22Rv1 (cell line): ENCODE measurements around the gene UACA.

ENCODE experiments used
- ZFX ChIP-seq: fragments of 450-650 bp; IDR thresholded peaks from 2 replicates; pipeline ENCODE4 v1.6.1; 2017; ENCODE audit warnings: antibody characterized with exemption, borderline replicate concordance
- TF ChIP-seq, protein P1 (sequence below): fragments of 450-650 bp; IDR thresholded peaks from 2 replicates; pipeline ENCODE4 v1.5.1; 2017; ENCODE audit warnings: mild to moderate bottlenecking

DNA sequence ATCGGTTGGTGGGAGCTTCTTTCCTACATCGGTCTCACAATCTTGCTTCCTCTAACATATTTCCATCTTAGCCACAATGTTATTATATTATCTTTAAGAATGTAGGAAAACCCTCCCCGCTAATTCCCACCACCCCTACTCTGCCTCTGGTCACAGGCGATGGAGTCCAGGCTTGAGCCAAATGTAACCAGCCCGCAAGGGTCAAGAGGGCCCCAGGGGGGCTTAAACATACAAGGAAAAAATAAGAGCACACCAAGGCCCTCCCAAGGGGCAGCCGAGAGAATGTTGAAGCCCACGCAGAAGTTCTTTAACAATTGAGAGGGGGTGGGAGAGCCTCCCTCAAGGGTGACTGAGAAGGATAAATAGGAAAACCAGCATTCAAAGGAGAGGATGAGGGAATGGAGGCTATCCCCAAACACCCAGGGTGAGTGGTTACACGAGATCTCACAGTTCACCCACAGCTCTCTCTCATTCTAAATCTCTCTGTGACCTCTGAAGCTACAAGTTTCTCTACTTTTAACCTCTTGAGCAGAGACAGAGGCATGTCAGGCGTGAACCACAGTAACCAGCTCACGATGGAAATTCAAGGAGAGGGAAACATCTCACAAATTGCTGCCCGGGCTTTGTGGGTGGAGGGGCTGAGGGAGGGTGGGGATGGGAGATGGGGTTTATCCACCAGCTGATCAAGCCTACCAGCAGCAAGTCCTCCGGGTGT, 31.4 kb upstream of the UACA start:
- TF ChIP-seq, protein P1, sequence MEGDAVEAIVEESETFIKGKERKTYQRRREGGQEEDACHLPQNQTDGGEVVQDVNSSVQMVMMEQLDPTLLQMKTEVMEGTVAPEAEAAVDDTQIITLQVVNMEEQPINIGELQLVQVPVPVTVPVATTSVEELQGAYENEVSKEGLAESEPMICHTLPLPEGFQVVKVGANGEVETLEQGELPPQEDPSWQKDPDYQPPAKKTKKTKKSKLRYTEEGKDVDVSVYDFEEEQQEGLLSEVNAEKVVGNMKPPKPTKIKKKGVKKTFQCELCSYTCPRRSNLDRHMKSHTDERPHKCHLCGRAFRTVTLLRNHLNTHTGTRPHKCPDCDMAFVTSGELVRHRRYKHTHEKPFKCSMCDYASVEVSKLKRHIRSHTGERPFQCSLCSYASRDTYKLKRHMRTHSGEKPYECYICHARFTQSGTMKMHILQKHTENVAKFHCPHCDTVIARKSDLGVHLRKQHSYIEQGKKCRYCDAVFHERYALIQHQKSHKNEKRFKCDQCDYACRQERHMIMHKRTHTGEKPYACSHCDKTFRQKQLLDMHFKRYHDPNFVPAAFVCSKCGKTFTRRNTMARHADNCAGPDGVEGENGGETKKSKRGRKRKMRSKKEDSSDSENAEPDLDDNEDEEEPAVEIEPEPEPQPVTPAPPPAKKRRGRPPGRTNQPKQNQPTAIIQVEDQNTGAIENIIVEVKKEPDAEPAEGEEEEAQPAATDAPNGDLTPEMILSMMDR, result no peak
- TF ChIP-seq ZFX, result no peak
